Natural killer cell treated with Interleukin-12 subunit alpha and Interleukin-12 subunit beta and Interleukin-15 and Interleukin-18, amount 100 ng/mL, for 72 hours (primary cell): Measurements from ENCODE around the gene CCL17. TPM values are rescaled to one million over a fixed set of nuclear protein-coding genes. Genes with fewer than 3 reads are reported as not detected.
A peak's percentile ranks its signal among the peaks of the same experiment; 100 is the strongest.
"Not testable (repeated sequence)": the region's sequence is repeated elsewhere in the genome, so short reads cannot be mapped to it uniquely, and the experiment has no call there.

ENCODE experiments used
- ATAC-seq, 2 donors: fragments of 150-1000 bp; cut with Tn5 transposase in 1 of 2; sonication (Bioruptor Pico), chemical (Tn5 transposase) in 1 of 2; 2 replicates each; pipeline ENCODE4 v1.10.0; 2021
- DNase-seq: peaks from one replicate; pipeline ENCODE4 v3.0.0; 2022; ENCODE audit warnings: low spot score
- H3K27ac Mint-ChIP-seq, 2 donors: 1 replicate in 1 of 2; 2 replicates in 1 of 2; pipeline ENCODE4 v1.8.0; 2022; ENCODE audit warnings: mixed read lengths in 2 of 2, mild to moderate bottlenecking in 1 of 2, moderate library complexity in 1 of 2
- H3K27me3 Mint-ChIP-seq, 2 donors: 1 replicate in 1 of 2; 2 replicates in 1 of 2; pipeline ENCODE4 v1.8.0; 2022; ENCODE audit warnings: mixed read lengths in 2 of 2
- H3K36me3 Mint-ChIP-seq: one replicate; pipeline ENCODE4 v1.8.0; 2022; ENCODE audit warnings: mixed read lengths
- H3K4me1 Mint-ChIP-seq, 2 donors: 1 replicate in 1 of 2; 2 replicates in 1 of 2; pipeline ENCODE4 v1.8.0; 2022; ENCODE audit warnings: low read depth in 2 of 2, mixed read lengths in 2 of 2, mild to moderate bottlenecking in 1 of 2
- H3K4me3 Mint-ChIP-seq: one replicate; pipeline ENCODE4 v1.8.0; 2022; ENCODE audit warnings: mixed read lengths
- H3K9me3 Mint-ChIP-seq: 2 replicates; pipeline ENCODE4 v1.8.0; 2022; ENCODE audit warnings: mixed read lengths
- total RNA-seq, 2 donors: library from RNA; stranded (reverse); gene quantifications; one replicate each; pipeline ENCODE4 v1.2.3, GENCODE V29; 2022

CCL17 gene
- total RNA-seq, 2 donors from 2014 or later = 5.6 TPM; not detected in 1

DNA sequence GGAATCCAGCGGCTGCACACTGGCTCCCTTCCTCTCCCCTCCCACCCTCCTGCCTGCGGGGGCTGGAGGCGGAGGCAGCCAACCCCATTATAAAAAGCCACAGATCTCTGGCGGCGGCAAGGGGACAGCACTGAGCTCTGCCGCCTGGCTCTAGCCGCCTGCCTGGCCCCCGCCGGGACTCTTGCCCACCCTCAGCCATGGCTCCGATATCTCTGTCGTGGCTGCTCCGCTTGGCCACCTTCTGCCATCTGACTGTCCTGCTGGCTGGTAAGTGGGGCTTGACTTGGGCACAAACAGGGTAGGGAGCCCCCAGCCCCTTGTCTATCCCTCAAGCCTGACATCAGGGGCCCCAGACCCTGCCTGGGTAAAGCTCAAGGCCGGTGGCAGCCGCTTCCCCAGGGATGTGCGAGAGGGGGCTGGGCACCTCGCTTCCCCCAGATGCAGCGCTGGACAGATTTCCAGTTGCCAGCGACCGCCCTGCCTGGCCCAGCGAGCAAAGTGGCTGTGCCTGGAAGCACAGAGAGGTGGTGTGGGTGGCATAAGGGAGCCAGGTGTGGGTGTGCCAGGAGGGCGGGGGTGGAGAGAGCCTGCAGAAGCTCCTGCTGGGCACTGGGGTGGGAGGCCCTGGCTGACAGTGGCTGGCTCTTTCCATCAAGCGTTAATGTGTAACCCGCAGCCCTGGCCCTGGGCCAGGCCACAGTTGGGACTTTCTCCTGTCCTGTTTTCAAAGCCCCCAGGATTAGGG is 32.0 kb upstream of the CCL17 start, which contains the start of gene CX3CL1:
TSS of gene CX3CL1 (plus strand) at position 119 of the 745 bp plus-strand sequence. CDS start at position 198, 79 bp downstream.
- no peaks in the 10 kb centered on the region for H3K9me3 Mint-ChIP-seq
- no peaks in the 10 kb centered on the region for H3K4me1 Mint-ChIP-seq

DNA sequence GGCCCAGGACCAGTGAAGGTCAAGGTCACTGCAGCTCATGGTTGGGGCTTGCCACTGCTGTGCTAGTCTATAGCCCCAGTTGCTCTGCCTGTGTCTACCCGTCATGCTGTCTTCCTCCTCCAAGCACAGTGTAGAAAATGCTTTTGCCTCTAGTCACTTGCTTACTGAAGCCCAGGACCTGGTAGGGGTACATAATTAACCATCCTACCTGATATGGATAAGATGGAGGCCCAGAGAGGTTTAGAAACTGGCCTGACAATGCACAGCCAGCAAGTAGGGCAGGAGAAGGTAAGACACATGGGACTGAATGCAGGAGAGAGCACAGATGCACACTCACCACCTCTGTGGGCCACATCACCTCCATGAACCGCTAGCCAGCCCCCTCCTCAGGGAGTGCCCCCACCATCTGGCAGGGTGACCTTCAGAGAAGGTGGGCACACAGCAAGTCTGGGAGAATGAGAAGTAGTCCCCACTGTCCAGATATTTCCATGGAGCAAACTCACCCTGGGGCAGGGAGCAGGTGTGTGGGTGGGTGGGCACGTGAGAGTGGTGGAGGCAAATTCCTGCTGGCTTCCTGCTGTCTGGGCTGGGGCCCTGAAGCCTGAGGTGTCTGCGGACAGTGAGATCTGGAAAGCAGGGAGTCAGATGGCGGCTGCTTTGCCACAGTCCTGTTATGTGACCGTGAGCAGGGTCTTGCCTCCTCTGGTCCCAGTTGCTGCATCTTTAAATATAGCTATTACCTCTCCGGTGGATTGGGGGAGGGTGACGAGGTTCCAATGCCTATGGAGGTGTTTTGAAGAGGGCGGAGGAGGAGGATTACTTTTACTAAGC is 31.2 kb upstream of the CCL17 start:
- H3K9me3 Mint-ChIP-seq = no peaks in the 10 kb centered on the region
- H3K4me1 Mint-ChIP-seq = peaks cover 0 to 2% of the 10 kb centered on the region in 2 donors
- ATAC-seq (peak in 1 of 2 donors; percentile 14), DNase-seq (peak; percentile 26)
- H3K27ac Mint-ChIP-seq = no peak overlapping the region
- no peaks in the 10 kb centered on the region for H3K36me3 Mint-ChIP-seq
- H3K27me3 Mint-ChIP-seq = peaks cover 10 to 11% of the 10 kb centered on the region in 2 donors
- H3K4me3 Mint-ChIP-seq = no peak overlapping the region

More for the DNA sequence above, 32.0 kb upstream of the CCL17 start, which contains the start of gene CX3CL1:
- ATAC-seq (no peak), DNase-seq (peak; percentile 49)
- no peaks in the 10 kb centered on the region for H3K36me3 Mint-ChIP-seq
- H3K27me3 Mint-ChIP-seq = peaks cover 10 to 11% of the 10 kb centered on the region in 2 donors
- no peak within 1 kb of the TSS for H3K4me3 Mint-ChIP-seq
- no peak within 1 kb of the TSS for H3K27ac Mint-ChIP-seq

DNA sequence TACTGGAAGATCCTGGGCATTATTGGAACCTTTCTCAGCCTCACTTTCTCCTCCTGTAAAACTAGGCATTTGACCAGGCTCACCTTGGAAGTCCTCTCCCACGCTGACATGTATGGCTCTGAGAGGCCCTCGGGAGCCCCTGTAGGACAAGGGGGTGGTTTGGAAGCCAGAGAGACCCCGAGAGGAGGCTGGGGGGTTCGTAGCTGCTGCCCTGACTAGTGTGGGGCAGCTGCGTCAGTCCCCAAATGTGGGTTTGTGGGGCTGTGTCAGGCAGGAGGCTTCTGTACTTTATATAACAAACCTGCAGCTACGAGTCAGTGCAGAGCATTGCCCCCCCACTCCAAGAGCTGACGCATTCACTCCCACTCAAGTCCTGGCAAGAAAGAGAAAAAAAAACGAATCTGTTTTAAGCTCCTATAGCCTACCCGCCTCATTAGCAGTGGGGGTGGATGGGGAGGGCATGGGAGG is 30.5 kb upstream of the CCL17 start:
- peaks cover 0 to 2% of the 10 kb centered on the region in 2 donors for H3K4me1 Mint-ChIP-seq
- no peak overlapping the region for H3K27ac Mint-ChIP-seq
- ATAC-seq (no peak), DNase-seq (peak; percentile 18)
- no peaks in the 10 kb centered on the region for H3K36me3 Mint-ChIP-seq
- no peak overlapping the region for H3K4me3 Mint-ChIP-seq
- H3K27me3 Mint-ChIP-seq = peaks cover 8 to 10% of the 10 kb centered on the region in 2 donors
- H3K9me3 Mint-ChIP-seq = no peaks in the 10 kb centered on the region

DNA sequence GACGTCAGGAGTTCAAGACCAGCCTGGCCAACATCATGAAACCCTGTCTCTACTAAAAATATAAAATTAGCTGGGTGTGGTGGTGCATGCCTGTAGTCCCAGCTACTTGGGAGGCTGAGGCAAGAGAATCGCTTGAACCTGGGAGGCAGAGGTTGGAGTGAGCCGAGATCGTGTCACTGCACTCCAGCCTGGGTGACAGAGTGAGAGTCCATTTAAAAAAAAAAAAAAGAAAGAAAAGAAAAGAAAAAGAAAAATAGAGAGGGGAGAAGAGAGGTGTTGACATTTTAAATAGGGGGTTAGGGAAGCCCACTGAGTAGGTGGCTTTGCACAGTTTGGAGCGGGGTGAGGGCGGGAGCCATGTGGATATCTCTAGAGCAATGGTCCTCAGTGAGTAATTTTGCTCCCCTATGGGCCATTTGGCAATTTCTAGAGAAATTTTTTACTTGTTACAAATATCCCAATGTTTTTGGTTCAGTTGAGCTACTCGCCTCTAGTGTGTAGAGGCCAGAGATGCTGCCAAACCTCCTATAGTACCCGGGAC is 29.6 kb upstream of the CCL17 start:
- not testable (repeated sequence) for H3K27me3 Mint-ChIP-seq, H3K4me3 Mint-ChIP-seq, H3K27ac Mint-ChIP-seq, ATAC-seq, H3K4me1 Mint-ChIP-seq, H3K9me3 Mint-ChIP-seq, DNase-seq, H3K36me3 Mint-ChIP-seq

- Mint-ChIP-seq H3K36me3 (no peaks in the 10 kb centered on the region), H3K27ac (no peak overlapping the region), H3K4me3 (no peak overlapping the region), H3K4me1 (peaks cover 0 to 2% of the 10 kb centered on the region in 2 donors), H3K9me3 (no peaks in the 10 kb centered on the region), H3K27me3 (peaks cover 8 to 10% of the 10 kb centered on the region in 2 donors)
- DNase-seq = no peak
- ATAC-seq = no peak
These were observed 28.2 kb upstream of the CCL17 start for GRCh38 chr16:57376313-57376818.

DNA sequence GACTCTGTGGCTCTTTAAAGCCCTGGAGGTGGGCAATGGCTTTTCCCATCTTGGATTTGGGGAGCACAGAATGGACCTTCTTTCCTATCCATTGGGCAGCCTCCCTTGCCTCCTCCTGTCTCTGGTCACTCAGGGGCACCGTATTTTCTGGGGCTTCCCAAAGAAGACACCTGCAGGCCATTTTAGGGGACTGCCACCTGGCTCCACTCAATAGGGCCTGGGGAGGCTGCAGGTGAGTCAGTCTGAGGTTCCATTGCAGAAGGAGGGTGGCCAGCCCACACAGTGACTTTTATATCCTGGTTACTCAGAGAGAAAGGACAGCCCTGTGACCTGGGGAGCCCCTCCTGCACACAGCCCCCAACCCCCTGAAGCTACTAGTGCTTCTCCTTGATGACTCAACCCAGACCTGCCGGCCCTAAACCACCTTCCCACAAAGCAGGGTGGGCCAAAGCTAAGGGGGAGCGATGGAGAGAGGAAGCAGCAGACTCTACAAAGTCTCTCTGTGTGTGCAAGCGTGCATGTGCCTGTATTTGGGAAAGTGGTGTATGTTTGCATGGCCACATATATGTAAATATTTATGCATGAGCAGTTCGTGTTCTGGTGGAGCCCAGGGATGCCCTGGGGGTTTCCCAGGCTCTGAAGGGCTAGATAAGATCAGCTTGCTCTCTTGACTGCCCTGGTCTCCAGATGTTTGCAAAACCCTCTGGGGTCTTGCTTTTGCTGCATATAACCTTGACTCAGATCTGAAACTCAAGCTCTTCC is 27.3 kb upstream of the CCL17 start:
- no peak overlapping the region for H3K4me3 Mint-ChIP-seq
- ATAC-seq (peak in 1 of 2 donors; percentile 36), DNase-seq (no peak)
- H3K27ac Mint-ChIP-seq = no peak overlapping the region
- H3K36me3 Mint-ChIP-seq = no peaks in the 10 kb centered on the region
- peaks cover 0 to 2% of the 10 kb centered on the region in 2 donors for H3K4me1 Mint-ChIP-seq
- peaks cover 8 to 10% of the 10 kb centered on the region in 2 donors for H3K27me3 Mint-ChIP-seq
- no peaks in the 10 kb centered on the region for H3K9me3 Mint-ChIP-seq

DNA sequence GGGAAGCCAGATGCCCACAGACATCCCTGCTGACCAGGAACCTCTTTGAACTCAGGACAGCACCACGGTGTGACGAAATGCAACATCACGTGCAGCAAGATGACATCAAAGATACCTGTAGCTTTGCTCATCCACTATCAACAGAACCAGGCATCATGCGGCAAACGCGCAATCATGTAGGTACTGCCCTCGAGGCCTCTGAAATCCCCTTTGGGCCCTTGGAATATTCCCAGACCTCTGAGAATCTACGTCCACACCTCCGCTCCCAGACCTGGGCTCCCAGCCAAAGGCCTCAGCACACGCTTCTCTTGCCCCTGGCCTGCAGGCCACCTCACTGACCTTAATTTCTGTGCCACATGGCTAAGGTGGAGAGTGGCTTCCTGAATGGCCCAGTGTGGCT is 25.0 kb upstream of the CCL17 start:
- H3K27ac Mint-ChIP-seq = no peak overlapping the region
- peaks cover 8 to 10% of the 10 kb centered on the region in 2 donors for H3K27me3 Mint-ChIP-seq
- H3K36me3 Mint-ChIP-seq = no peaks in the 10 kb centered on the region
- DNase-seq (no peak), ATAC-seq (no peak)
- H3K4me1 Mint-ChIP-seq = peaks cover 0 to 2% of the 10 kb centered on the region in 2 donors
- H3K9me3 Mint-ChIP-seq = no peaks in the 10 kb centered on the region
- no peak overlapping the region for H3K4me3 Mint-ChIP-seq

- peaks cover 0 to 2% of the 10 kb centered on the region in 2 donors for H3K4me1 Mint-ChIP-seq
- H3K27ac Mint-ChIP-seq = no peak overlapping the region
- no peak overlapping the region for H3K4me3 Mint-ChIP-seq
- H3K9me3 Mint-ChIP-seq = no peaks in the 10 kb centered on the region
- ATAC-seq = no peak
- H3K36me3 Mint-ChIP-seq = no peaks in the 10 kb centered on the region
- peaks cover 8 to 9% of the 10 kb centered on the region in 2 donors for H3K27me3 Mint-ChIP-seq
- DNase-seq = no peak
These were observed 23.7 kb upstream of the CCL17 start for GRCh38 chr16:57380671-57381462.

GRCh38 chr16:57381791-57382534 is 22.6 kb upstream of the CCL17 start:
- Mint-ChIP-seq H3K4me3 (no peak overlapping the region), H3K4me1 (peaks cover 0 to 2% of the 10 kb centered on the region in 2 donors), H3K9me3 (no peaks in the 10 kb centered on the region), H3K27me3 (peaks cover 0 to 3% of the 10 kb centered on the region in 2 donors), H3K27ac (no peak overlapping the region), H3K36me3 (no peaks in the 10 kb centered on the region)
- ATAC-seq (peak in 1 of 2 donors; percentile 4), DNase-seq (no peak)

DNA sequence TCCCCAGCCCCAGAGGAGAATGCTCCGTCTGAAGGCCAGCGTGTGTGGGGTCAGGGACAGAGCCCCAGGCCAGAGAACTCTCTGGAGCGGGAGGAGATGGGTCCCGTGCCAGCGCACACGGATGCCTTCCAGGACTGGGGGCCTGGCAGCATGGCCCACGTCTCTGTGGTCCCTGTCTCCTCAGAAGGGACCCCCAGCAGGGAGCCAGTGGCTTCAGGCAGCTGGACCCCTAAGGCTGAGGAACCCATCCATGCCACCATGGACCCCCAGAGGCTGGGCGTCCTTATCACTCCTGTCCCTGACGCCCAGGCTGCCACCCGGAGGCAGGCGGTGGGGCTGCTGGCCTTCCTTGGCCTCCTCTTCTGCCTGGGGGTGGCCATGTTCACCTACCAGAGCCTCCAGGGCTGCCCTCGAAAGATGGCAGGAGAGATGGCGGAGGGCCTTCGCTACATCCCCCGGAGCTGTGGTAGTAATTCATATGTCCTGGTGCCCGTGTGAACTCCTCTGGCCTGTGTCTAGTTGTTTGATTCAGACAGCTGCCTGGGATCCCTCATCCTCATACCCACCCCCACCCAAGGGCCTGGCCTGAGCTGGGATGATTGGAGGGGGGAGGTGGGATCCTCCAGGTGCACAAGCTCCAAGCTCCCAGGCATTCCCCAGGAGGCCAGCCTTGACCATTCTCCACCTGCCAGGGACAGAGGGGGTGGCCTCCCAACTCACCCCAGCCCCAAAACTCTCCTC is 21.9 kb upstream of the CCL17 start:
- peak in 1 of 2 donors; percentile 3 for ATAC-seq
- no peak overlapping the region for H3K27ac Mint-ChIP-seq

More for the DNA sequence above, 21.9 kb upstream of the CCL17 start:
- no peaks in the 10 kb centered on the region for H3K9me3 Mint-ChIP-seq
- H3K4me3 Mint-ChIP-seq = no peak overlapping the region
- DNase-seq = peak; percentile 15
- no peaks in the 10 kb centered on the region for H3K36me3 Mint-ChIP-seq
- peaks cover 0 to 3% of the 10 kb centered on the region in 2 donors for H3K27me3 Mint-ChIP-seq
- peaks cover 0 to 2% of the 10 kb centered on the region in 2 donors for H3K4me1 Mint-ChIP-seq
